NCI-H1694 treated with DMSO at 0.1 percent for 48 hours (cell line): ENCODE measurements around the gene SDK1.
"Not testable (repeated sequence)": the region's sequence is repeated elsewhere in the genome, so short reads cannot be mapped to it uniquely, and the experiment has no call there.

ENCODE experiments used
- DNase-seq: peaks from one replicate; lab custom pipeline; 2025; lab: John Stamatoyannopoulos, UW

Gene SDK1

DNA sequence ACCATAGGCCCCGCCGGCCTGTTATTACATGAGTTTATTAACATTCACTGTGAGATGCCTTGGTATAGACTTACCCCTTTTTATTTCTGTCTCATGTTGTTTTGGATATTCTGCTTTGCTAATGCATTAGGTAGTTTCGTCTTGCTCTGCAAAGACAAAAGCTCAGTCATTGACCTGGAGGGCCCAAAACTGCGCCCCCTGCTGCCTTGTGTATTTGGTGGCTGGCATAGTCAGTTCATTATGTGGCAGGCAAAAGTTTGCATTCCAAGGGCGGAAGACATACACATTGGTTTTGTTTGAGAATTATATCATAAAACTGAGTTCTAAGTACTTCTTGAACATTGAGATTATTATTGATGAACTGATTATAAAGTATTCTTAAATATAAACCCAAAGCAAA lies 372.5 kb downstream of the SDK1 start:
- peak; percentile 6 for DNase-seq

DNA sequence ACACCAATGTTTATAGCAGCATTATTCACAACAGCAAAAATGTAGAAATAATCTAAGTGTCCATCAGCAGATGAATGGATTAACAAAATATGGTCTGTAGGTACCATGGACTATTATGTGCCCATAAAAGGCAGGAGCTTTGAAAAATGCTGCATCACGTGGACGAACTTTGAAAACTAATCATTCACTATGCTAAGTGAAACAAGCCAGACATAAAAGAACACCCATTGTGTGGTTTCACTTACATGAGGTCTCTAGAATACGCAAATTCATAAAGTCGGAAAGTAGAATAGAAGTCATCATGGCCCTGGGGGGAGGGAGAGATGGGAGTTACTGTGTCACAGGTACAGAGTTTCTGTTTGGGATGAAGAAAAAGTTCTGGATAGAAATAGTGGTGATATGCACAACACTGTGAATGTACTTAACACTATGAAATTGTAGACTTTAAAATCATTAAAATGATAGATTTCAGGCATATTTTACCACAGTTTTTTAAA lies 377.3 kb downstream of the SDK1 start:
- DNase-seq = no peak

GRCh38 chr7:3682028-3682710 lies 381.1 kb downstream of the SDK1 start:
- DNase-seq = no peak

- no peak for DNase-seq
Observed at GRCh38 chr7:3683546-3684539, 382.8 kb downstream of the SDK1 start.

DNA sequence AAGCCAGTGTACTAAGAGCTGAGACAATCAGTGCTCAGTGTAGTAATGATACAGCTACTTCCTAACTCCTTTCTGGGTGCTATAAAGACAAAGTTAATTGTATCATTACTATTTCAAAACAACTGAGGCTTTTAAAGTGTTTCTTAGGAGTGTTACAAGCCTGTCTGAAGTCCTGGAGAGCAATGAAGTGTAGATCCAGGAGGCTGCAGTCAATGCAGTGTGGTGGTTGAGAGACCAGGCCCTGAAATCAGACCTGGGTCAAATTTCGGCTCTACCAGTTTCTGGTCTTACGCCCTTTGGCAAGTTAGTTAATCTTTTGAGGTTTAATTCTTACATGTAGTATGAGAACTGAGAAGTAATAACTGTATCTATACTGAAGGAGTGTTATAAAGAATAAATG lies 387.0 kb downstream of the SDK1 start:
- DNase-seq = no peak

- no peak for DNase-seq
Observed at GRCh38 chr7:3688842-3689241, 387.8 kb downstream of the SDK1 start.

GRCh38 chr7:3691478-3692158 lies 390.6 kb downstream of the SDK1 start:
- no peak for DNase-seq

DNA sequence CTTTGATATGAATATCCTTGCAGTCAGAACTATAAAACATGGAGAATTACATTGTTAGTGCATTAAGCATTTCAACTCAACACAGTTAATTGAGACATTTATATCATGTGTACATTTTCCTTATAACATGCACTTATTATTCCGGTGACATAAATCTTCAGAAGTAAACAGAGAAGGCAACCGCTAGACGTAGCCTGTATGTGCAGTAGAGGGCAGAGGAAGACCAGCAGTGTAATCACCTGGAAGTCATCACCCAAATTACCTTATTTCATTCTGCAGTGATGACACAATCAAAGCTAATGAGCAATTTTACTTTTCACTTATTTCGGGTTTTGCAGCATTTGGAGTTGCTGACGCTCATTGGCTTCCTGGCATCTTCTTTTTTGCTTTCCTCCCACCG lies 394.6 kb downstream of the SDK1 start:
- no peak for DNase-seq

DNA sequence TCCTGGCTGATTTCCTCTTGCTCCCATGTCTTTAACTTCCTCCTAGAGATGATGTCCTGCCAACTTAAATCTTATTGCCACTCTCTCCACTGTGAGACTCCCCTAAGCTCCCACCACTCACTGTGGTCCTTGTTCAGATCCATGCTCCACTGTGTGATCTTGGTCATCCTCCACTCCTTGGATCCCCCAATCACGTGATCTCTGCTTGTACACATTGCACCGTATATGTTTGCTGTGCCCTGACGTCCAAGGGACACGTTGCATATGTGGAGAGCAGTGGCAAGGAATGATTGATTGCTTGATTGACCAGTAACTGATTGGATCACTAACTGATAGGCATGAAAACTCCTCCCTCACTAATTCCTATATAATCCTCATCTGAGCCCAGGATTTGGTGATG lies 395.1 kb downstream of the SDK1 start:
- DNase-seq = no peak

DNA sequence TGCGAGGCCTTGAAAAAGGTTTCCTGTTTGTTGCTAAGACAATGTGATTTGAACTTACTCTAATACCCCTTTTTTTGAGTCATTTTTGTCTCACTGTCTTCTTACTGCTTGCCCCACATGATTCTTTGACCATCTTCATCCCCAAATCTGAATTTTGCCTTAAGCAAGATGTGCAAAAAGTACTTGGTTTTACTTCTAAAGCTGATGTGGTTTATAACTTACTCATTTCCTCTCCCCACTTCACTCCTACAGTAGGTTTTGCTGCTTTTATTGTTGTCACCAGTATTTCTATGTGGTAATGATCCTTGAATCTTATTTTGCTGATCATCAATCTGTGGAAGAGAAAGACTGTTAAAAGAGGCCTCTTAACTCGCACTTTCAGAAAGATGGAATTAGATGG lies 396.4 kb downstream of the SDK1 start:
- DNase-seq = no peak

DNA sequence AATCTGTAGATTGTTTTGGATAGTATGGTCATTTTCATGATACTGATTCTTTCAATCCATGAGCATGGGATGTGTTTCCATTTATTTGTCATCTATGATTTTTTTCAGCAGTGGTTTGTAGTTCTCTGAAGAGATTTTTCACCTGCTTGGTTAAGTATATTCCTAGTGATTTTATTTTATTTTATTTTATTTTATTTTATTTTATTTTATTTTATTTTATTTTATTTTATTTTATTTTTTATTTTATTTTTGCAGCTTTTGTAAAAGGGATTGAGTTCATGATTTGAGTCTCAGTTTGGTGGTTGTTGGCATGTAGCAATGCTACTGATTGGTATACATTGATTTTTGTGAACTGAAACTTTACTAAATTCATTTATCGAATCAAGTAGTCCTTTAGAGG lies 404.2 kb downstream of the SDK1 start:
- DNase-seq = no peak

- not testable (repeated sequence) for DNase-seq
Observed at GRCh38 chr7:3706091-3706490, 405.0 kb downstream of the SDK1 start.

- no peak for DNase-seq
Observed at GRCh38 chr7:3710122-3710521, 409.1 kb downstream of the SDK1 start.

GRCh38 chr7:3710531-3710930 lies 409.5 kb downstream of the SDK1 start:
- no peak for DNase-seq

DNA sequence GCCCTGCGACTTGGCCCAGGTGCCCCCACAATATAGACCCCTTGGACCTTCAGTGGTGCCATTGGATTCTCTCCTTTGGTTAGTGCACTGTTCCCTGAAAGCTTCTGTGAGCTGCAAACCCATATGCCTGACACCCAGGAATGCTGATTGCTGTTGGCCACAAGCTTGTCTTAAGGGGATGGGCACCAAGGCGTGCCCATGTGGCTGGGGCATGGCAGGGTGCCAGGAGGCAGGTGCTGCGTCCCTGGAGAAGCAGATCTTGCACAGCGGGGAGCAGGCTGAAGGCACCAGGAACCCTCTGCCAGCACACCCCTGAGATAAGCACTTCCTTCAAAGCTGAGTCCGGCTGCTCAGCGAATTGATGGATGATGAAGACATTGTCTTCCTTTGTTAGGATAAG lies 411.8 kb downstream of the SDK1 start:
- DNase-seq = no peak

DNA sequence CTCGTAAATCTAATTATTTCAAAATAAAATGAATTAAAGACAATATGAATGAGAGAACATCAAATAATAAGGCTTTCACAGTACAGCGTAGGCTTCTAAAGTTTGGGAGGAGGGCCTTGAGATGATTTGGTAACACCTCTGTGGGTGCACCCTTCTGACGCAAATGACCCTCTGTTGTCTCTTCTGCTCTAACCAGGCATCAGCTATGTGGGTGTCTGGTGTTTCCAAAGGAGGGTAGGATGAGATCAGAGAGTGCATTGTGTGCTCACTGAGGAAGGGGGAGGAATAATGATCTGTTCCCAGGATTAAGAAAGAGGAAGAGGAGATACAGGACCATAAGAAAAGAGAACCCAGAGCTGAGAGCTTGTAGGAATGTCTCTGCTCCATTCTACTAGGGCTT lies 420.4 kb downstream of the SDK1 start:
- DNase-seq = no peak

DNA sequence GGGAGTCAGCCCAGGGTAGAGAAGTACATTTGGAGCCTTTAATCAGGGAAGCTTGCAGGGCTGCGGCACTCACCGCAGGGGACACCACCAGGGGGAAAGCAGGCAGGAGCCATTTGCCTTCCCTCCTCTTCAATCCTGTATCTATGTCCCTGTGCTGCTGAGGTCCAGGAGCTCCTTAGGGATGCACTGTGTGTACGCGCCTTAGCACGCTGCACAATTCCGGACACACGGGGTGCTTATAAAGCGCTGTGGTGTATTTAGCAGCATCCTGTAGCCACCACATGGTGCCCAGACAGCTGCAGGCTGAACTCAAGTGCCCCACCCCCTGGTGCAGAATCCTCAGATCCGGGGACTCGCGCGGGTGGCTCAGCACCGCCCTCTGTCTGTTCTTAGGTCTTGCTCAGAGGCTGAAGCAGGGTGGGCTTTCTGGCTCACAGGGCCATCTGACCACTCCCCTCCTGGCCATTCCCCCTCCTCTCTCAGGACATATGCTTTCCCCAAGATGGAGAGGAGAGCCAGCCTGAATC lies 421.4 kb downstream of the SDK1 start:
- DNase-seq = no peak

GRCh38 chr7:3725155-3726059 lies 424.4 kb downstream of the SDK1 start:
- DNase-seq = no peak

- no peak for DNase-seq
Observed at GRCh38 chr7:3730276-3730675, 429.2 kb downstream of the SDK1 start.

DNA sequence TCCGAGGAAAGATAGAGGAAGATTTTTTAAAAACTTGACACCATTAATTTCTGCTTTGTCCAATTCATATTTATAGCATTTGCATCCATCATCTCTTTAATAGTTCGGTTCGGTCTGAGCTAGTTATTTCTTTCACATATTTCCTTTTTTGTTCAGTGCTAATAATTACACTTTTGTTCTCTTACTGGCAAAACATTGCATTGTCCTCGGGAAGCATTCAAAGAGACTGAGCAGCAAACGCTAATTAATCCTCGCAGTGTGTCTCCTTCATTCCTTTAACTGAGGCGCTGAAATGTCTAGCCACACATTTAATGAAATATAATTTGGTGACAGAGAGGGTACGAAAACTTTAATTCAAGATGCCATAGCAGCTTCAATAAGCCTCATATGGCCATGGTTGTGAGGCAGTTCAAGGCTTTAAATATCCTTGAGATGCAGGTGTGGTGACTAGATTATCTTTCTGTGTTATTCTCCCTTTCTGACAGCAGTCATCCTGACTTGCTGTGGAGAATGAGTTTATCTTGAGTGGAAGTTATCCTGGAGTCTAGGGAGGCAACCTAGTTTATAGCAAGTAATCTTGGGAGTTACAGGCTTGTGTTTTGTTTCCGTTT lies 431.4 kb downstream of the SDK1 start:
- DNase-seq = no peak
